Measurements from ENCODE around the gene GIMAP7. TPM values are rescaled to one million over a fixed set of nuclear protein-coding genes. Genes with fewer than 3 reads are reported as not detected.
"Not testable (repeated sequence)": the region's sequence is repeated elsewhere in the genome, so short reads cannot be mapped to it uniquely, and the experiment has no call there.

The GIMAP7 gene
- total RNA-seq, 1 donor from 2014 or later: 48.7 TPM

GRCh38 chr7:150513758-150514157, 914 bp upstream of the GIMAP7 start:
- DNase-seq (ENCODE audit: low read depth, low spot score): no peak

GRCh38 chr7:150515248-150516147, 826 bp downstream of the GIMAP7 start:
- DNase-seq (ENCODE audit: low read depth, low spot score): no peak

- no peak for DNase-seq (ENCODE audit: low read depth, low spot score)
These were observed 2.5 kb downstream of the GIMAP7 start for GRCh38 chr7:150516956-150517745.

GRCh38 chr7:150519310-150519709, 4.6 kb downstream of the GIMAP7 start:
- DNase-seq (ENCODE audit: low read depth, low spot score): no peak

- no peak for DNase-seq (ENCODE audit: low read depth, low spot score)
These were observed 5.5 kb downstream of the GIMAP7 start for GRCh38 chr7:150520145-150520544.

GRCh38 chr7:150522931-150523330, 8.3 kb downstream of the GIMAP7 start:
- not testable (repeated sequence) for DNase-seq (ENCODE audit: low read depth, low spot score)

GRCh38 chr7:150524018-150524417, 9.3 kb downstream of the GIMAP7 start:
- no peak for DNase-seq (ENCODE audit: low read depth, low spot score)

GRCh38 chr7:150531704-150532103, 17.0 kb downstream of the GIMAP7 start:
- DNase-seq (ENCODE audit: low read depth, low spot score): no peak

GRCh38 chr7:150538259-150538658, 23.6 kb downstream of the GIMAP7 start:
- no peak for DNase-seq (ENCODE audit: low read depth, low spot score)

- no peak for DNase-seq (ENCODE audit: low read depth, low spot score)
These were observed 38.5 kb downstream of the GIMAP7 start for GRCh38 chr7:150553163-150553562.

GRCh38 chr7:150556521-150557138, 42.0 kb downstream of the GIMAP7 start:
- no peak for DNase-seq (ENCODE audit: low read depth, low spot score)

GRCh38 chr7:150560486-150560885, 45.8 kb downstream of the GIMAP7 start:
- no peak for DNase-seq (ENCODE audit: low read depth, low spot score)

- peak; percentile 5 for DNase-seq (ENCODE audit: low read depth, low spot score)
These were observed 48.2 kb downstream of the GIMAP7 start for GRCh38 chr7:150562919-150563318.

- DNase-seq (ENCODE audit: low read depth, low spot score): no peak
These were observed 49.3 kb downstream of the GIMAP7 start for GRCh38 chr7:150564006-150564405.

- DNase-seq (ENCODE audit: low read depth, low spot score): no peak
These were observed 49.9 kb downstream of the GIMAP7 start for GRCh38 chr7:150564566-150564965.

GRCh38 chr7:150565239-150565638, 50.6 kb downstream of the GIMAP7 start:
- no peak for DNase-seq (ENCODE audit: low read depth, low spot score)

GRCh38 chr7:150566123-150566522, 51.5 kb downstream of the GIMAP7 start:
- no peak for DNase-seq (ENCODE audit: low read depth, low spot score)

GRCh38 chr7:150566572-150566971, 51.9 kb downstream of the GIMAP7 start:
- DNase-seq (ENCODE audit: low read depth, low spot score): no peak

GRCh38 chr7:150567169-150567568, 52.5 kb downstream of the GIMAP7 start, which contains the start of gene GIMAP4:
GIMAP4 (plus strand) TSS chr7:150567390; CDS start chr7:150569902, 2,512 bp downstream.
- DNase-seq (ENCODE audit: low read depth, low spot score): no peak

GRCh38 chr7:150567871-150568301, 53.2 kb downstream of the GIMAP7 start:
- no peak for DNase-seq (ENCODE audit: low read depth, low spot score)

GRCh38 chr7:150568714-150569113, 54.0 kb downstream of the GIMAP7 start:
- no peak for DNase-seq (ENCODE audit: low read depth, low spot score)

Data from pulmonary artery endothelial cell (primary cell).